Vagina (tissue), 2 donors: ENCODE results near the gene CDH13.

ENCODE experiments used
- POLR2A ChIP-seq, 2 donors: fragments of 450-650 bp; IDR thresholded peaks; one replicate each; pipeline ENCODE4 v1.6.1; 2017; ENCODE audit warnings: antibody characterized with exemption in 2 of 2, mild to moderate bottlenecking in 2 of 2, moderate library complexity in 2 of 2
- POLR2AphosphoS5 ChIP-seq, 2 donors: sonication (generic); formaldehyde crosslinking; IDR thresholded peaks; one replicate each; pipeline ENCODE4 v1.9.0; 2017; ENCODE audit warnings: antibody characterized with exemption in 2 of 2, mild to moderate bottlenecking in 2 of 2, low read depth in 1 of 2; ENCODE audit not compliant: insufficient read depth in 1 of 2
- TF ChIP-seq, protein P1 (sequence below), 3 experiments: fragments of 450-650 bp in 2 of 3; fragments of 200-600 bp in 1 of 3; sonication (generic) in 1 of 3; IDR thresholded peaks; one replicate each; pipeline ENCODE4 v1.5.1; 2017 to 2019; ENCODE audit warnings: antibody characterized with exemption in 3 of 3, mild to moderate bottlenecking in 2 of 3, moderate library complexity in 2 of 3

DNA sequence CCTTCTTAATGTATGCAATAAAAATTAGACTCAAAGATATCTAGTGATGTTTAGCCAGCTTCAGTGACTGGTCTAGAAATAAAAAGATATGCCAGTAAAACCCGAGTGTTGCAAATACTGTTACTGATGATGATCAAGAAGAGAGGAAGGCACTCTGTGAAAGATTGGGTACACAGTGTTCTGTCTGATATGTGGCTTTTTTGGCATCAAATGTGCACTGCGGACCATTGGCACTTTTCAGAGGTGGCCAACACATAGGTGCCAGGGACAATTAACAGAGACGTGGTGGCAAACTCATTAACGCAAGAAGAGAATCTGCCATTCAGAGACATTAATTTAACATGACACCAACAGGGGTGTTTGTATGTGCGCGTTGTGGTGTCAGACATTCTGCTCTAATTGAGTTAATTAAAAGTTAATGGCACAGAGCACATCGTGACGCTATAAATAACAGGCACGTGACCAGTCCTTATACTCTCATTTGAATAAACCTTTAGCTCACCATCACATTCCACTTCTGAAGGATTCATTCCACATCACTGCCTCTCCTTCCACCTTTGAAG is 631.7 kb downstream of the CDH13 start:
- TF ChIP-seq, protein P1, sequence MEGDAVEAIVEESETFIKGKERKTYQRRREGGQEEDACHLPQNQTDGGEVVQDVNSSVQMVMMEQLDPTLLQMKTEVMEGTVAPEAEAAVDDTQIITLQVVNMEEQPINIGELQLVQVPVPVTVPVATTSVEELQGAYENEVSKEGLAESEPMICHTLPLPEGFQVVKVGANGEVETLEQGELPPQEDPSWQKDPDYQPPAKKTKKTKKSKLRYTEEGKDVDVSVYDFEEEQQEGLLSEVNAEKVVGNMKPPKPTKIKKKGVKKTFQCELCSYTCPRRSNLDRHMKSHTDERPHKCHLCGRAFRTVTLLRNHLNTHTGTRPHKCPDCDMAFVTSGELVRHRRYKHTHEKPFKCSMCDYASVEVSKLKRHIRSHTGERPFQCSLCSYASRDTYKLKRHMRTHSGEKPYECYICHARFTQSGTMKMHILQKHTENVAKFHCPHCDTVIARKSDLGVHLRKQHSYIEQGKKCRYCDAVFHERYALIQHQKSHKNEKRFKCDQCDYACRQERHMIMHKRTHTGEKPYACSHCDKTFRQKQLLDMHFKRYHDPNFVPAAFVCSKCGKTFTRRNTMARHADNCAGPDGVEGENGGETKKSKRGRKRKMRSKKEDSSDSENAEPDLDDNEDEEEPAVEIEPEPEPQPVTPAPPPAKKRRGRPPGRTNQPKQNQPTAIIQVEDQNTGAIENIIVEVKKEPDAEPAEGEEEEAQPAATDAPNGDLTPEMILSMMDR (IDR thresholded peaks at IDR 0.05): no peak
- TF ChIP-seq POLR2AphosphoS5 (IDR thresholded peaks at IDR 0.05; ENCODE audit: insufficient read depth in 1 of 2, low read depth in 1 of 2) (no peak), POLR2A (IDR thresholded peaks at IDR 0.05) (no peak)
